SU-DHL-6 (cell line): Measurements from ENCODE around the gene IL21R.
A peak's percentile ranks its signal among the peaks of the same experiment; 100 is the strongest.

ENCODE experiments used
- H2AFZ ChIP-seq: fragments of 200-600 bp; sonication (generic); 2 replicates; pipeline ENCODE4 v1.6.1; 2014; ENCODE audit warnings: low read depth, mild to moderate bottlenecking, moderate library complexity, mixed read lengths, antibody characterized with exemption, low read length; ENCODE audit not compliant: severe bottlenecking
- H3F3A ChIP-seq: fragments of 200-600 bp; shearing (Covaris generic); 2 replicates; pipeline ENCODE4 v1.6.0; 2016; ENCODE audit warnings: antibody characterized with exemption, mild to moderate bottlenecking; ENCODE audit not compliant: insufficient read depth
- H3K27ac ChIP-seq: fragments of 200-600 bp; sonication (generic); 2 replicates; pipeline ENCODE4 v1.5.1; 2016; ENCODE audit warnings: low read depth, mild to moderate bottlenecking, low read length, moderate library complexity, mixed read lengths
- H3K27me3 ChIP-seq: fragments of 200-600 bp; sonication (generic), shearing (Covaris generic); 2 replicates; pipeline ENCODE4 v1.6.0; 2014; ENCODE audit warnings: mild to moderate bottlenecking, low read length
- H3K36me3 ChIP-seq: fragments of 200-600 bp; sonication (generic); 2 replicates; pipeline ENCODE4 v1.6.1; 2014; ENCODE audit warnings: mild to moderate bottlenecking, low read length, mixed read lengths
- H3K4me2 ChIP-seq: fragments of 300-600, 200-600 bp; shearing (Covaris generic), sonication (generic); 2 replicates; pipeline ENCODE4 v1.6.0; 2014; ENCODE audit warnings: low read length, low read depth, mild to moderate bottlenecking; ENCODE audit not compliant: poor library complexity, severe bottlenecking
- H3K4me3 ChIP-seq: fragments of 200-600 bp; sonication (generic); 2 replicates; pipeline ENCODE4 v1.5.1; 2014; ENCODE audit warnings: antibody characterized with exemption, low read length, mild to moderate bottlenecking, mixed read lengths; ENCODE audit not compliant: insufficient read depth, poor library complexity, severe bottlenecking
- H3K79me2 ChIP-seq: fragments of 200-600 bp; sonication (generic); 2 replicates; pipeline ENCODE4 v1.6.1; 2014; ENCODE audit warnings: mild to moderate bottlenecking, low read length, moderate library complexity; ENCODE audit not compliant: insufficient read depth
- H3K9ac ChIP-seq: fragments of 200-600 bp; sonication (generic); 2 replicates; pipeline ENCODE4 v1.7.0; 2014; ENCODE audit warnings: mild to moderate bottlenecking, low read length
- H3K9me2 ChIP-seq: fragments of 200-600 bp; sonication (generic); replicated peaks from 2 replicates; pipeline ENCODE4 v1.6.1; 2014; ENCODE audit warnings: low read length; ENCODE audit not compliant: insufficient read depth
- H3K9me3 ChIP-seq: fragments of 200-600 bp; sonication (generic); 2 replicates; pipeline ENCODE4 v1.6.1; 2014; ENCODE audit warnings: low read length, mixed read lengths; ENCODE audit not compliant: insufficient read depth
- H4K20me1 ChIP-seq: fragments of 200-600 bp; sonication (generic); 2 replicates; pipeline ENCODE4 v1.6.1; 2014; ENCODE audit warnings: low read depth, mild to moderate bottlenecking, antibody characterized with exemption, low read length, moderate library complexity, mixed read lengths
- CTCF ChIP-seq: fragments of 200-600 bp; sonication (generic); IDR thresholded peaks from one replicate; pipeline ENCODE4 v1.5.1; 2017; ENCODE audit warnings: antibody characterized with exemption, mild to moderate bottlenecking, low read length, moderate library complexity; ENCODE audit not compliant: insufficient read depth, poor library complexity, severe bottlenecking
- EZH2phosphoT487 ChIP-seq: fragments of 200-600 bp; sonication (generic), shearing (Covaris generic); conservative IDR thresholded peaks from 2 replicates; pipeline ENCODE4 v1.6.1; 2018; ENCODE audit warnings: mild to moderate bottlenecking, antibody characterized with exemption, low read length, moderate library complexity, mixed read lengths

The IL21R gene

GRCh38 chr16:27406511-27407128 lies 4.6 kb downstream of the IL21R start:
- H3K27me3 ChIP-seq = no peaks in the 10 kb centered on the region
- no peak overlapping the region for H3K4me3 ChIP-seq
- H3K4me2 ChIP-seq = peak overlapping the region; percentile 45

GRCh38 chr16:27407133-27407532 lies 5.2 kb downstream of the IL21R start:
- Histone ChIP-seq H3K4me2 (no peak overlapping the region), H3K9ac (no peak overlapping the region), H3K9me2 (no peaks in the 10 kb centered on the region), H2AFZ (no peak overlapping the region), H3K4me3 (no peak overlapping the region), H3K79me2 (peaks cover 39% of the 10 kb centered on the region), H3K9me3 (no peaks in the 10 kb centered on the region), H3K27me3 (no peaks in the 10 kb centered on the region), H3K36me3 (peaks cover 12% of the 10 kb centered on the region), H4K20me1 (no peaks in the 10 kb centered on the region), H3K27ac (peak overlapping the region; percentile 50), H3F3A (peaks cover 18% of the 10 kb centered on the region)
- no peak for TF ChIP-seq CTCF
- TF ChIP-seq EZH2phosphoT487 = no peak

More at GRCh38 chr16:27406511-27407128, 4.6 kb downstream of the IL21R start:
- Histone ChIP-seq H2AFZ (no peak overlapping the region), H3K27ac (peak overlapping the region; percentile 50), H3K9me3 (no peaks in the 10 kb centered on the region), H3K36me3 (peaks cover 12% of the 10 kb centered on the region), H4K20me1 (no peaks in the 10 kb centered on the region), H3F3A (peaks cover 20% of the 10 kb centered on the region), H3K9ac (peak overlapping the region; percentile 21; the same call in 1 of the 2 replicates), H3K79me2 (peaks cover 34% of the 10 kb centered on the region; the same call in 1 of the 2 replicates), H3K9me2 (no peaks in the 10 kb centered on the region)
- no peak for TF ChIP-seq CTCF
- TF ChIP-seq EZH2phosphoT487 = no peak

- Histone ChIP-seq H4K20me1 (no peaks in the 10 kb centered on the region), H3K4me3 (no peak overlapping the region), H3K27ac (peak overlapping the region; percentile 52), H3K9me2 (no peaks in the 10 kb centered on the region), H2AFZ (no peak overlapping the region), H3K79me2 (peaks cover 48% of the 10 kb centered on the region), H3K4me2 (peak overlapping the region; percentile 22), H3F3A (peaks cover 8% of the 10 kb centered on the region; the same call in 1 of the 2 replicates), H3K9me3 (no peaks in the 10 kb centered on the region), H3K9ac (no peak overlapping the region), H3K36me3 (peaks cover 13% of the 10 kb centered on the region), H3K27me3 (no peaks in the 10 kb centered on the region)
- no peak for TF ChIP-seq CTCF
- TF ChIP-seq EZH2phosphoT487 = no peak
These were observed 6.1 kb downstream of the IL21R start for GRCh38 chr16:27408012-27408601.
